ENCODE data around the gene MASP1.

The MASP1 gene

DNA sequence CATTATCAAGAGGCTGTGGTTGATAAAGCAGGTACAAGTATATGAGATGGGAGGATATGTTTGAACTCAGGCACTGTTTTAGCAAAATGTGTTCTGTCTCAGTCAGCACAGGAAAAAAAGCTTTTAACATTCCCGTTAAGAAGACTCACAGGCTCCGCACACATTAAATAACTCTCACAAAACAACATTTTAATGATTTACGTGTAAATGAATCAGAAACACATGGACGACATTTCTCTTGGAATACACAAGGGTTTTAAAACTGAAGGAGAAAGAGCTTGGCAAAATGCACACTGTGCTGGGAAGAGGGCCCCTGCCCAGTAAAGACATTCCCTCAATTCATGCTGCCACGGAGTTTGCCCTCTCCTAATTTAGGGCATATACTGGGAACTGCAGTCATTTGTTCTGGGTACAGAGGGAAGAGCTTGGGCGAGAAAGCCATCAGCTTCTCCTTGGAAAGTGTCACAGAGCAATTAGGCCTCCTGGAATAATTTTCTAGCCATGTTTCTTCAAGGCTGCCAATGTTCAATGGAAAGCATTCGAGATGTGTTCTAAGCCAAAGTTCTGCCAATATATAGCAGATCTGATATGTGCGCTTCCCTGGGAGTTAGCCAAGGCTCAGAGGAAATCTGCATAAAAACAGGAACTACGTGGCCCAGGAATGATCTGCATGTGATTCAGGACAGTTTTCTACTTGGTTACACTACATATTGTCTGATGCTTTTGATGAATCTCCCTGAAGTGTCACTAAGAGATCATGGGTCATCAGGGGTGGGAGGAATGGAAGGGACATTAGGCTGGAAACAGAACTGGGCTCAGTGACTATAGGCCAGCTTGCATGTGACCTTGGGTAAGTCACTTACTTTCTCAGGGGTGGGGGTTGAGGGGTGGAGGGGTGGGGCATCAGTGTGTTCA is 2.2 kb upstream of the MASP1 start:
- no peak for DNase-seq

DNA sequence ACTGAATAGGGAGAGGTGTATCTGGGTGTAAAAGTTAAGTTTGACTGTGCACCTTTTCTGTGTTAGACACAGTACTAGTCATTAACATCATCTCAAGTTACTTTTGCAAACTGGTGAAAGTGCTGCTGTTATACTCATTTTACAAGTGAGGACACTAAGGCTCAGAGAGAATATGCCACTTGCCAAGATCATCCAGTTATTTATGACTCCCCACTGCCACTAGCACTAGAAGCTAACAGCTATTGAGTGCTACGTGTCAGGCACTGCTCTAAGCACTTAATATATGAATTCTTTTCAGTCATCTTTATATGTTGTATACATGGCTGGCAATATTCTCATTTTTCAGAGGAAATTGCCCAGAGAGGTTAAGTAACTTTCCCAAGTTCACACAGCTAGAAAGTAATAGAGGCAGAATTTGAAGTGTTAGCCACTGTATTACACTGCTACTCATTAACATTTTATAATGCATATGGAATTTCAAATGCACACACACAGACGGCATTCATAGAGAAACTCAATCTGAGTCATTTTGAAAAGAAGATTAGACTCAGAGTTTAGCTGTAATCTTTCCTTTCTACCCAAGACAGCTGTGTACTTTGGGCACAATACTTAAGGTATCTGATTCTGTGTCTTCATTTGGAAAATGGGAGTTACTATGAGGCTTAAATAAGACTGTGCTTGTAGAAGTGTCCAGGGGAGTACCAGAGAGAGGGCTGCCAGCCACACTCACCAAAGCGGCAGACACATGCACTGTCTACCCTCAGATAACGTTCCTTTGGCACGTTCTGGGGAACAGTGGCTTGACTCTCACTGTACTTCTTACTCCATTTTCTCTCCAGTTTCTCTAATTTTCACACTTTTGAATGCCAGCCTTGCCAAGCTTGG is 1.3 kb upstream of the MASP1 start:
- DNase-seq: no peak

DNA sequence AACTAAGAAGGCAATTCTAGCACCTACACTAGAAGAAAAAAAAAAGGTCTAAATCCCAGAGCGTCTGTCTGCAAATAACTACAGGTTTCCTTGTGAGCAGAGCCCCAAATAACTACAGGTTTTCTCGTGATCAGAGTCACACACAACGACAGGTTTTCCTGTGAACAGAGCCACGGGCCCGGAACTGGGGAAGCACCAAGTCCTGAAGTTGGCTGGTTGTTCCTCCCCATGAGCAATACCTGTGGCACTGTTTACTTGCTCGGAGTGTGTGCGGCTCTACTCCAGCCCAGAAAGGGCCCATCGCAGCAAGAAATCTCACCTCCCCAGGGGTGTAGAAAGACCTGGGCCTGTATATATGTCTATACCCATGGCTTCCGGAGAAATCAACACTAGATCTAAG is 644 bp upstream of the MASP1 start:
- no peak for DNase-seq

DNA sequence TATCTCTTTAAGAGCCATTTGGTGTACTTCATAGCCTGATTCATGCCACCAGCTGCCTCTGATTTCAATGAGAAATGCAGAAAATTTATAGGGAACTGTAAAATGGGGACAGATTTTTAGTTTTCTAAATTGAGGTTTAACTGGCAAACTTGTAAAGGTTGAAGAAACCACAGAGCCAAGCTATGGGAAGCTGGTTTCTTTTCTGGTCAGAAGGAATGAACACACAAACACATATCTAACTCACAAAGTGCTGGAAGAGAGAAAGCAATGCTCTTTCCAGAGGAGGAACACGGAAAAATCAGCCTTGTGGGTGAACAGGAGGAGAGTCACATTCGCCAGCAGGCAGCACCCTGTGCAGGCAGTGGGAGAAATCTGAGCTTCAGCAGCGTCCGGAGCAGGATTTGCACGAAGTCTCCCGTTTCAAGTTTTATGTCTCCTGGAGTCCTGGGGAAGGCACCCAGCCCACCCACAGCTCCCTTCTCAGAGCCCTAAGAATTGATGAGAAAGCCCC is 481 bp downstream of the MASP1 start:
- no peak for DNase-seq

DNA sequence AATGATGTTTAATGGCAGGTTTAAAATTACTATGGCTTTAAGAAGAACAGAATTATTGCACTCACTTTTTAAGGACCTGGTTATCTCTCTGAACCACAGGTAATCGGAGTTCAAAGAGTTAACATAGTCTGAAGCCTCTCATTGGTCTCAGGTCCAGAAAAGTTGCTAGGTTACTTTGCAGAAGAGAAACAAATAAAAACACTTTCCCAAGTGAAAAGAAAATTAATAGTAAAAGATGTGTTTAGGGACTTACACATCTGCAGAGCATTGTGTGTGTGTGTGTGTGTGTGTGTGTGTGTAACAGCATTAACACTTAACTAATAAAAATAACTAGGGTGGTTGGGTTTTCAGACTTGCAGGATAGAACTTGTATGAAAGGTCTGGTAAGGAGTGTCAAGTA is 1.0 kb downstream of the MASP1 start:
- no peak for DNase-seq

DNA sequence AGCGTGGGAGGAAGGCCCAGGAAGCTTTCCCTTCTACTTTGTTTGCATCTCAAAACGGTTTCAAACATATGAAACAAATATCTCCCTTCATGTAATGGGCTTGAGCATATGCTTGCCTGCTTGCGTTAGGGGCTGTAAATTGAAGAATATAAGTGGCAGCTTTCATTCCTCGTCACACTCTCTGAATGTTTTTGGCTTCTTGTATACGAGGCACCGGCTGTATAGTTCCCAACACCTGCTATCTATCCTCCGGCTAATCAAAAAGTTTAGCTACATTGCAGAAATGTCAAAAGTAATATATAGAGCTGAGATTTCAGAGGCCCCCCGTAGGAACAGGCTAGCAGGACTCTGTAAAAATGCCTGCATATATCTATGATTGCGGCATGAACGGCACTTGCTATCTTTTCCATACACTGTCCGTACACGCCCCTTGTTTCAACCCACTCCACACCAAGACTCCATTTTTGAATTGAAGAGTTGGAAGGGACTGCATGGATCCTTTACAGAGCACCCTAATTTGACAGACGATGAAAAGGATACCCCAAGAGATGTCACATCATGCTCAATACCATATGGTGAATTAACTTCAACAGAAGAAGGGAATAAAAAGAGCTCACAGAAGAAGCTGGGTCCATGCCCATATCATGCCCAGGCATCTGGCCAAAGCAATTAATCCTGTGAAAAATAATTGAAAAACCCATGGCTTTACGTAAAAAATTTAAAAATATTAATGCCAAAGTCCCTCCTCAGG is 2.5 kb downstream of the MASP1 start:
- DNase-seq: no peak

DNA sequence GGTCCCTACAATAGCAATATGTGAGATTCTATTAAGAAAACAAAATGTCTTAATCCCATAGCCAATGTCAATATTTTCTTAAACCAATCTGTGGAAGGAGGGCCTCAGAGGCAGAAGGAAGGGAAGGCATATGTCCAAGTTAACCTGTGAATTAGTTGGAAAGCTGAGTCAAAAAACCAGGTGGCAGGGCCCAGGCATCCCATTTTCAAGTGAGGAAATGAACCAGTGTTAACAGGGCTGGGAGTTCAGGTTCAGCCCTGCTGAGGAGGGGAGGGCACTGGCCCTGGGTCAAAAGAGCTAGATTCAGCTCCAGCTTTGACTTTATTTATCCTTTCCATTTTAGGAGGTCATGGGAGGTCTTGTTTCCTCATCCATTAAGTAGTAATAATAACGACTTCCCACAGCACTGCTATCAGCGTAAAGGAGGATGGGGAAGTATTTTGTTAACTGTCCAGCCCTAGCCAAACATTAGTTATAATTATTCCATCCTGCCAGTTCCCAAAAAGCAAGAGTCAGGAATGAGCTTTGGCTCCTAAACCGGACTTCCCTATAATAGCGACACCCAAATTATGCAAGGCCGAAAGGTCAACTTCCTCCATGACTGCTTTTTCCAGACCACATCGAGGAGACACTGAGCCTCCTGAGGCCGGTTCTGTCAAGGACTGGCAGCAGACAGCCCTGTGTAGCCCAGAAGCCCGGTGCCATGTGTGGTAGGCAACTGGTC is 3.2 kb downstream of the MASP1 start:
- no peak for DNase-seq

DNA sequence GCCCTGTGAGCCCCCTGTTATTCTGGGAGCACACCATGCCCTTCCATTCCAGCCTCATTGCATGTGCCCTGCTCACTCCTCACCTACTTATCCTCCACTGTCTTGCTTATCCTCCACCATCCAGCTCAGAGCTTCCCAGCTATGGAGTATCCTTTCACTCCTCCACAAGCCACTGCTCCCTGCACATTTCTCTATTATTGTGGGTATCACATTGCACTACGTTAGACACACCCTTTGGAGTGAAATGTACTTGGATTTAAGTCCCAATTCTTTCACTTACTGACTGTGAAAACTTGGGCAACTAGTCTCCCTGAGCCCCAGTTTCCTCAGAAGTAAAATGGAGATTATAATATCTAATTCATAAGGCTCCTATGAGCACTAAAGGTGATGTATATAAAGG is 4.3 kb downstream of the MASP1 start:
- no peak for DNase-seq

DNA sequence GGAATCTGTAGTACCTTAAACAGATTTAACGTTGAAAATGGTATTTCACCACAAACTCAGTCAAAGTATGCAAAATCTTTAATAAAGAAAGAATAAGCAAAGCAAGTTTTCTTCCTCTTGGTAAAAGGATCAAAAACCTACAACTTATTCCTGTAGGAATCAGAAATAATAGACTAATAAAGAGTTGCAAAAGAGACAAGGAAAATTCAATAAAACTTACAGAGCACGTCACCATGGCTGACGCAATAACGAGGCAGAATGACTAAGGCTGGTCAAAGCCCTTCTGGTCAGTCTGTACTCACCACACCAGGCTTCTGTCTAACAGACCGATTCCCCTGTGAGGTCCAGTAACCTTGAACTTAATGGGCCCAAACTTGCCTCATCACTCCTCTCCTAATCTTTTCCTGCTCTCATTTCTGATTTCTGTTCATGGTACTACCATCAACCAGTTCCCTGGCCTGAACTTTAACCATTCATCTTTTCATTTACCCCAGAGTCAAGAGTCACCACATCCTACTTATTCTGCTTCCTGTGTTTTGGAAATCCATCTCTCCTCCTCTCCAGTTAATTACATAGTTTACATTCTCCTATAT is 5.0 kb downstream of the MASP1 start:
- no peak for DNase-seq

DNA sequence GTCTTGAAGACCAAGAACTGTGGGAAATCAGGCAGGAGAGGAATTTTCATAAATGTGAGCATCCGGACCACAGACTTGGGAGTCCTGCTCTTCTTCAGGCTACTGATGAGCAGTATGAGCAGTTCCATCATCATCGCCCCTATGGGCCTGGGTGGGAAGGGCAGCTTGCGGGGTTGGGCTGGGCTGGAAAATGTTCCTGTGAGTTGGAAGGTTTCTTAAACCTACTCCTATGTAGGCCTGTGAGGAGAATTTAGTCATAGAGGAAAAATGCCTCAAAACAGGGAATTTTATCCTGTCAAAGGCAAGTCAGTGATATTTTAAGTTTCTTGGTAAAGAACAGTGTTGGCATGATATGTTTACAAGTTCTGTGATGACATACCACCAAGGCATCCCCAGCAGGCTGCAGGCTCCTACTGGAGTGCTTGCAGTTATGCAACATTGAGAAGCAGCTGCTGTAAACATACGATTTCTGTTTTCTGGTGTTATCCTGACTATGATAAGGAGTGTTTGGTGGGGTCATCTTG is 10.3 kb downstream of the MASP1 start:
- DNase-seq: no peak

DNA sequence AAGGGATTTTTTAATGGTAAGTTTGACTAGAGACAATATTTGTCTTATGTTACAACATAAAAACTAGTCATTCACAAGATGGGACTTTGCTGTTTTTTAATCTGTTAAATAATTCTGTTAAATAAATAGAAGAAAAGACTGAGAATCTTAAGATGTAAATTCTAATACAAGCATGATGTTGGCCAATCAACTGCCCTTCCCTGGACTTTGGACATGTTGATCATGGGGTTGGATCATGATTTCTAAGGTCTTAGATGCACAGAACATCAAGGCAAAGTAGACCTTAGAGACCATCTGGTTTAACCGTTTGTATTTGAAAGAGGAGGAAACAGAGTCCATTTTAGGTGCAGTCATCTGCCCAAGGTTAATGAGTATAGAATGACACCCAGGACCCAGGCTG is 10.9 kb downstream of the MASP1 start:
- no peak for DNase-seq

DNA sequence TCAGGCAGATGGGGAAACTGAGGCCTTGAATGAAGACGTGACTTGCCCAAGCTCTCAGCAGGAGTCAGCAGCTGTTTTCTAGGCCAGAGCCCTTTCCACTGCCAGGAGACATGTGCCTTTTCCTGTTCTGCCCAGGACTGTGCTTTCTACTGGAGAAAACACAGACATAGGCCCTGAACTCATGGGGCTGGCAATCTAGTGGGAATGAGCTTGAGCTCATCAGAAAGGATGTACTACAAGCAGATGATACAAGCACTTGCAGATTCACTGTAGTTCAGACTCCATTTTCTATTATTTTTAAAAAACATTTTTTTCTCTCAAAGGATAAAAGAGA is 14.4 kb downstream of the MASP1 start:
- no peak for DNase-seq

DNA sequence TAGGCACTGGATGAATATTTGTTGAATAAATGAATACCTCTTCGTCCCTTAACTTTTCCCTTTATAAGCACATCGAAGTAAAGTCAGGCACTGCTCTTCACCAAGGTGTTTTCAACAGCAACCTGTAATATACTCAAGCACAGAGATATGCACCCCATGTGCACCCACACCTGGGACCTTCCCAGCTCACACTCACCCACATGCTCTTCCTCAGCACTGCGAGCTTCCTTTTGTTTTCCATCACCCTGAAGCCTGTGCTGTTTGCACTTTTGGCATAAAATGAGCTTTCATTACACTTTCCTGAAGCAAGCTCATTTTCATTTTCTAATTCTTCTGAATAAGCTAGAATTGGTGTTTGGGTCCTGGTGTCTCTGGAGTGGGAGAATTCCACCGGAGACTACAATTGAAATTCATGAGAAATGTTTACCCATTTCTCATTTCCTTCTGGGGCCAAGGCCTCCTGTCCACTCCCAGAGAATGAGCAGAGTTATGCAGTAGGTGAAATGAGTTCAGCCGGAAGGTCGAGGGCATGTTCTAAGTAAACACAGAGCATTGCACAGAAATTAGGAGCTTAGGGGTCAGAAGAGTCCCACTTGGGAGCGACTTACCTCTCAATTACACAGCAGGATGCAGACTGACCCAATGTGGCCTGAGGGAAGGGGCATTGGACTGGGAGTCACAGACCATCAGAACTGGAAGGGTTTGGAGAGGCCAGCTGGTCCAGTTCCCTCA is 15.0 kb downstream of the MASP1 start:
- no peak for DNase-seq

DNA sequence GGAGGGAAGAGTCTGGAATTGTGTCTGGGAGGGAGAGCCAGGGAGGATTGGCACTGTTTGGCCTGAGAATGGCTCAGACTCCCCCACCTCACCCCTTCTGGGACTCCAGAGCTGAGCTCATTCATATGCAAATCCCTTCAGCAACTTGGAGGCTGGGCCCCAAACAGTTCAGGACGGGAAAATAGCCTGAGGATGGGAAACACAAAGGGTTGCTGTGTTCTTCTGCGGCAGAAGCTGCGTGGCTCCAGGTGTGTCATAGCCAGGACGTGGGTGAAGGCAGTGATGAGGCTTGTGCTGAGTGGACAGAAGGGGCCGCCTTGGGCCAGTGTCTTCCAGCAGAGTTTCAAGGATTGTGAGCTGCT is 16.6 kb downstream of the MASP1 start:
- no peak for DNase-seq

DNA sequence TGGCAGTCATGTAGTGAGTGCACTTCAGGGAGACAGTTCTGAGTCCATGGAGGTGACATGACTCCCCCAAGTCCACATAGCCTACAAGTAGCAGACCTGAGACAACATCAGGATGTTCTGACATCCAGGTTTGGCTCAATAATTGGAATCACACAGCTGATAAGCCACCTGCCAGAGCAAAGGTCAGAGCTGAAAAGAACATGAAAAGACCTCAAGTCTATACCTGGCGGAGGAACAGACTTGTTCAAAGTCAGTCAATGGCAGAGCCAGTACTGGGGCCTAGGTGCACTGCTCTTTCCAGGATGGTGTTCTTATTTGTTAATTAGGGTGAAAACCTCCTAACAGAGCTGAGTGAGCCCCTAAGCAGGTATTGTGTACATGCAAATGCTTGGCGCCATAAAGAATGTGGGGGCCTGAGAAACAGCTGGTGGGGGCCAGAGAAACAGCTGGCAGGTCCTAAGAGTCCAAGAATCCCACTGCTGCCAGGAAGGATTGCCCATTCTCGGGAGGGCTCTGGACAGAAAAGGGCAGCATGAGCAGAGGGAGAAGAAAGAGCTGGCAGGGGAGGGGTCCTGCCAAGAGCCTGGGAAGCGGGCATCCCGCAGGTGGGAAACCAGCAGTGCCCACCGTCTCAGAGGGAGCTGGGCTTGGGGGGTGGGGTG is 17.1 kb downstream of the MASP1 start:
- DNase-seq: no peak

DNA sequence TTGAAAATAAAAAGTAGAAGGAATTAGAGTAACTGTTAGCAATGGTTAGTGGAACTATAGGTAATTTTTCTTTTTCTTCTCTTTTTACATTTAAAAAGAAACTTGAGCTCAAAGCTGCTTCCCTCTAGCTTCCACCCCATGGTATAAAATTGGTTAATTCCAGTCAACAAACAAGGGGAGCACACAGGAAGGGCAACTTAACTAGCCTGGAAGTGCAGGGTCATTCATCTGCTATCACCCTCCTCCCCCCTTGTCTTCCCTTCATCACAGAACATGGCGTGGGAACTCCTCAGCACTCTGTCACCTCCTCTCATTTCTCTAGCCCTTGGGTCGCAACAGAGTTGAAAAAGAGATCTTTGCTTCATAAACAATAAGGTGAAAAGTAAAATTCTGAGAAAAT is 20.0 kb downstream of the MASP1 start:
- DNase-seq: no peak

DNA sequence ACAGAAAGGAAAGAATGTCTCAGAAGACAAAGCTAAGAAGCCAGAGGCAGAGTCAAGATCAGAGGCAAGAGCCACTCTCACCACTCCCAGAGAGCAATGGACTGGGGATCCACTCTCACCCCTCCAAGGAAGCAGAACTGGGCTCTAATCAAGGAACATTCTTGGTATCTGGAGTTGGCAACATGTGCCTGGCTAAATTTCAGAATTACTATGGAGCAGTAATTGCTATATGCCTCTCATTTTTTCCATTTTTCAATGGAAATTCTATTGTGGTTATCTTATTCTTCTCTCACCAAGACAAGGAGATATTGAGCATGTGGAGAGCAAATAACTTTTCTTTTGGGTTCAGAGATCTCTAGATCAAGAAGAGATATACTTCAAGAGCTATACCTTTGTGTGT is 22.1 kb downstream of the MASP1 start:
- DNase-seq: no peak

DNA sequence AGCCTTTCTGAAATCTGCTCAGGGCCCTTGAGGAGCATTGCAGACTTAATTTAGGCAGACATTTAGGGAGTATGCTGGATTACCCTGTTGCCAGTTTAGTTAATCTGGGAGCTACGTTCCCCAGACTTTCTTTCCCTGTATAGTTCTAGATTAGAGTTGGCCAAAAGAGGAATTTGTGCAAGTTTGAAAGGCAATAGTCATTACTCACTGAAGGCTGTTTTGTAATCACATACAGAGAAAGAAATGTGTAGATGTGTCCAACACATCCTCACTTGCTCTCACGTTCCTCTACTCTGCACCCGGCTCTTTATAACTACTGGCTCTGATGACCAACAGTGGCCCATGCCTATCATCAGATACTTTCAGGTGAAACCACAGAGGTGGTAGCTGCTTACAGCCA is 24.2 kb downstream of the MASP1 start:
- DNase-seq: no peak

DNA sequence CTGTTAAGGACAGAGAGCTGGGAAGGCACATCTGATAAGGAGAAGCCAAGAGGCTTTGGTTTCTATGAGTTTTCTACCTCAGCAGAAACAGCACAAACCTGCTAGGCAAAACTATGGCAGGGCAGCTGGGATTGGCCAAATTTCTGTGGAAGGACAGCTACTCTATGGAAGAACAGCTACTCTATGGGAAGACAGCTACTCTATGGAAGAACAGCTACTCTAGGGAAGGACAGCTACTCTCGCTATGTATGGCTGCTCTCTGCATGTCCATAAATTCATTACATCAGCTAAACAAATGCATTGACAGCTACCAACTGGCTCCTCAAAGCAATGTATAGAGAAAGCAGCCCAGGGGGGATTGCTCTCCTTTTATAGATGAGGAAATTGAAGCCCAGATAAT is 24.8 kb downstream of the MASP1 start:
- no peak for DNase-seq

DNA sequence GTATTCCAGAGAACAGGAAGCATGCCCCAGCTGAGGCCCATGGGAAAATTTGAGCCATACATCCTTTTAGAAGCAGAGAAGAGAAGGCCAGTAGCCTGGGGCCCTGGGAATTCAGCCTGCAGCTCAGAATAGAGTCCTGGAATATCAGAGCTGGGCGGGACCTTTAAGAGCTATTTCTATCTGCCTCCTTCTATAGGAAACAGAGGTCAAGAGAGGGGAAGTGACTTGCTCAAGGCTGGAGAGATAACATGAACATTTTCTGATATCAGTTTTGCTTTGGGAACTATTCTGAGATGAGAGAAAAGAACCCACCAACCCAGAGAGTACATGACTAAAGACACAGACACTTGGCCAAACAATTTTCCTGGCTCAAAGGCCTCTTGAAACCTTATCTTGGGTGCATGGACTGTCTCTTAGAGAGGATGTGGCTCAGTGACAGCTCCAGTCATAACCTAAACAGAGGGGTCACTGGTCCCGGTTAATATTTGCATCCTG is 26.0 kb downstream of the MASP1 start:
- no peak for DNase-seq

DNA sequence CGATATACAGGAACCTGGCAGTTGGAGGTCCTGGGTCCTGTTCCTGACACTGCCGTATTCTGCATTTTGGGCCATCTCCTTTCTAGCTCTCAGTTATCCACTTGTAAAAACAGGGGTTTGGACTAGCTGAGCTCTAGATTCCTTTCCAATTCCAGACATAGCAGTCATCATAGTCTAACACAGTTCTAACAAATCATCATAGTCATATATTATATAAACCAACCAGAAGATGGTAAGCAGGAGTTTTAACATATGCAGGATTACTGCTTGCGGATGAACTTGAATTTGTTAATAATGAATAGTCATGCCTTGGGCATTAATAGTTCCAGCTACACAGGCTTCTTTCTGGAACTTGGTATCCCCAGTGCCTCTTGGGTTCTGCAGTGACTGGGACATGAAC is 26.6 kb downstream of the MASP1 start:
- no peak for DNase-seq
